Naive thymus-derived CD4-positive, alpha-beta T cell (primary cell): ENCODE results near the gene SCP2. TPM values are rescaled to one million over a fixed set of nuclear protein-coding genes. Genes with fewer than 3 reads are reported as not detected.

Experiments
- ATAC-seq: fragments of 150-1000 bp; cut with Tn5 transposase; 2 replicates; pipeline ENCODE4 v1.10.0; 2021; ENCODE audit warnings: mild to moderate bottlenecking, moderate library complexity
- CTCF ChIA-PET: fragments of 350-600 bp; sonication (Branson Sonifier 250); formaldehyde crosslinking; loops from one replicate; lab custom pipeline; 2021; ENCODE audit warnings: antibody characterized with exemption; lab: Charles Lee
- POLR2A ChIA-PET: fragments of 350-600 bp; sonication (Branson Sonifier 250); formaldehyde crosslinking; loops from one replicate; lab custom pipeline; 2021; ENCODE audit warnings: antibody characterized with exemption, inconsistent platforms; lab: Charles Lee
- DNase-seq, 9 donors: peaks; one replicate each; pipeline versions ENCODE4 v3.0.0 to v3.0.0-alpha.2; 2020 to 2022; ENCODE audit warnings: mixed read lengths in 1 of 9
- H3K27ac ChIP-seq: one replicate; pipeline ENCODE4 v1.7.0; 2013; ENCODE audit warnings: mild to moderate bottlenecking, low read depth, low read length, moderate library complexity
- H3K27me3 ChIP-seq, 2 donors: one replicate each; pipeline ENCODE4 v1.7.0; 2013; ENCODE audit warnings: low read length in 2 of 2, mild to moderate bottlenecking in 2 of 2, moderate library complexity in 2 of 2; ENCODE audit not compliant: control insufficient read depth in 2 of 2, insufficient read depth in 2 of 2
- H3K36me3 ChIP-seq, 3 experiments: 1 replicate in 2 of 3; 2 replicates in 1 of 3; pipeline ENCODE4 v1.7.0; 2013; ENCODE audit warnings: low read length in 3 of 3, mild to moderate bottlenecking in 3 of 3, moderate library complexity in 1 of 3; ENCODE audit not compliant: insufficient read depth in 3 of 3, control insufficient read depth in 2 of 3
- H3K4me1 ChIP-seq, 2 donors: one replicate each; pipeline ENCODE4 v1.7.0; 2013; ENCODE audit warnings: low read length in 2 of 2, mild to moderate bottlenecking in 2 of 2, moderate library complexity in 1 of 2; ENCODE audit not compliant: control insufficient read depth in 2 of 2, insufficient read depth in 2 of 2
- H3K4me3 ChIP-seq: 2 replicates; pipeline ENCODE4 v1.7.0; 2013; ENCODE audit warnings: mild to moderate bottlenecking, low read length
- H3K9me3 ChIP-seq, 3 experiments: 1 replicate in 2 of 3; 2 replicates in 1 of 3; pipeline ENCODE4 v1.7.0; 2013; ENCODE audit warnings: low read length in 3 of 3; ENCODE audit not compliant: control insufficient read depth in 2 of 3
- H3K27ac Mint-ChIP-seq, 9 donors: one replicate each; pipeline ENCODE4 v1.8.0; 2020 to 2022; ENCODE audit warnings: mixed read lengths in 9 of 9, mild to moderate bottlenecking in 8 of 9, moderate library complexity in 5 of 9, inconsistent platforms in 2 of 9
- H3K27me3 Mint-ChIP-seq, 5 donors: one replicate each; pipeline ENCODE4 v1.8.0; 2021 to 2022; ENCODE audit warnings: mixed read lengths in 5 of 5, mild to moderate bottlenecking in 1 of 5
- H3K36me3 Mint-ChIP-seq, 5 donors: one replicate each; pipeline ENCODE4 v1.8.0; 2020 to 2022; ENCODE audit warnings: mixed read lengths in 5 of 5, mild to moderate bottlenecking in 3 of 5, inconsistent platforms in 1 of 5
- H3K4me1 Mint-ChIP-seq, 7 donors: one replicate each; pipeline ENCODE4 v1.8.0; 2020 to 2022; ENCODE audit warnings: mixed read lengths in 7 of 7, mild to moderate bottlenecking in 3 of 7, inconsistent platforms in 1 of 7
- H3K4me3 Mint-ChIP-seq, 10 donors: one replicate each; pipeline ENCODE4 v1.8.0; 2020 to 2022; ENCODE audit warnings: mild to moderate bottlenecking in 10 of 10, mixed read lengths in 10 of 10, moderate library complexity in 6 of 10, inconsistent platforms in 2 of 10
- H3K9me3 Mint-ChIP-seq, 11 donors: one replicate each; pipeline ENCODE4 v1.8.0; 2020 to 2022; ENCODE audit warnings: mixed read lengths in 11 of 11, mild to moderate bottlenecking in 4 of 11, inconsistent platforms in 1 of 11, moderate library complexity in 1 of 11
- intact Hi-C, 2 donors: fragments of 100-400 bp; cut with micrococcal nuclease; formaldehyde crosslinking; loops; one replicate each; pipeline ENCODE4 v1.15.1; 2023
- polyA plus RNA-seq, 2 donors: library from polyadenylated mRNA; unstranded; fragments of 300-500 nt; fragmentation: Illumina TruSeq; gene quantifications; one replicate each; pipeline ENCODE4 v1.2.3, GENCODE V29; 2021
- total RNA-seq, 6 experiments: library from RNA in 5 of 6; stranded (reverse) in 5 of 6; gene quantifications; 1 replicate in 5 of 6; 2 replicates in 1 of 6; pipeline ENCODE4 v1.2.3 and lab custom pipeline; 2021 to 2026

The SCP2 gene
- total and polyA plus RNA-seq, 7 experiments from 2014 or later: 39.4 to 163 (median 69.6) TPM

GRCh38 chr1:52900402-52900801, 26.7 kb upstream of the SCP2 start:
- no peaks in the 10 kb centered on the region for H3K9me3 ChIP-seq
- no peaks in the 10 kb centered on the region for H3K27me3 ChIP-seq
- no peak overlapping the region for H3K4me3 ChIP-seq
- H3K27ac ChIP-seq: no peak overlapping the region
- no peak for DNase-seq
- no peaks in the 10 kb centered on the region for H3K4me1 ChIP-seq
- H3K4me3 Mint-ChIP-seq: no peak overlapping the region
- H3K36me3 Mint-ChIP-seq: peaks cover 0 to 20% (median under 1%) of the 10 kb centered on the region in 5 donors
- no peak for ATAC-seq
- H3K4me1 Mint-ChIP-seq: peaks cover 0 to 4% (median 0%) of the 10 kb centered on the region in 7 donors
- POLR2A ChIA-PET: interaction anchor here (0.7 kb wide), 1 partner anchor 395 kb away, joined by 4 read pairs; no protein-coding TSS in a partner anchor
- peak overlapping the region in 1 of 9 donors; percentile 59 for H3K27ac Mint-ChIP-seq
- no peaks in the 10 kb centered on the region for H3K9me3 Mint-ChIP-seq
- peaks cover 0 to 25% (median 0%) of the 10 kb centered on the region in 3 experiments for H3K36me3 ChIP-seq
- CTCF ChIA-PET: interaction anchor here (0.8 kb wide), 1 partner anchor 21 kb away, joined by 3 read pairs; no protein-coding TSS in a partner anchor
- H3K27me3 Mint-ChIP-seq: no peaks in the 10 kb centered on the region
- intact Hi-C loops: no loop called here

GRCh38 chr1:52901384-52901783, 25.7 kb upstream of the SCP2 start:
- no peak overlapping the region for H3K27ac Mint-ChIP-seq
- no peaks in the 10 kb centered on the region for H3K9me3 Mint-ChIP-seq
- no peak overlapping the region for H3K27ac ChIP-seq
- ChIA-PET POLR2A (no interaction called here), CTCF (interaction anchor here (0.6 to 1.5 kb wide), 3 partner anchors 10 to 1018 kb away, joined by 3 to 4 read pairs (median 3); no protein-coding TSS in a partner anchor)
- peaks cover 0 to 7% (median 0%) of the 10 kb centered on the region in 7 donors for H3K4me1 Mint-ChIP-seq
- no peak overlapping the region for H3K4me3 ChIP-seq
- ATAC-seq: no peak
- H3K27me3 ChIP-seq: no peaks in the 10 kb centered on the region
- H3K9me3 ChIP-seq: no peaks in the 10 kb centered on the region
- intact Hi-C loops: no loop called here
- H3K4me3 Mint-ChIP-seq: no peak overlapping the region
- DNase-seq: no peak
- no peaks in the 10 kb centered on the region for H3K27me3 Mint-ChIP-seq
- peaks cover 0 to 26% (median 0%) of the 10 kb centered on the region in 3 experiments for H3K36me3 ChIP-seq
- no peaks in the 10 kb centered on the region for H3K4me1 ChIP-seq
- H3K36me3 Mint-ChIP-seq: peaks cover 0 to 22% (median 6%) of the 10 kb centered on the region in 5 donors

GRCh38 chr1:52904208-52904926, 22.7 kb upstream of the SCP2 start:
- Histone ChIP-seq H3K27ac (no peak overlapping the region), H3K36me3 (peaks cover 0 to 25% (median 0%) of the 10 kb centered on the region in 3 experiments), H3K4me1 (no peaks in the 10 kb centered on the region), H3K4me3 (no peak overlapping the region), H3K27me3 (no peaks in the 10 kb centered on the region), H3K9me3 (no peaks in the 10 kb centered on the region)
- CTCF ChIA-PET: interaction anchor here (1.0 kb wide), 1 partner anchor 14 kb away, joined by 3 read pairs; no protein-coding TSS in a partner anchor
- Mint-ChIP-seq H3K4me1 (peaks cover 0 to 7% (median 0%) of the 10 kb centered on the region in 7 donors), H3K4me3 (no peak overlapping the region), H3K9me3 (no peaks in the 10 kb centered on the region), H3K36me3 (peaks cover 0 to 28% (median 0%) of the 10 kb centered on the region in 5 donors), H3K27me3 (no peaks in the 10 kb centered on the region), H3K27ac (peak overlapping the region in 1 of 9 donors; percentile 40)
- intact Hi-C loops: no loop called here
- POLR2A ChIA-PET: no interaction called here
- DNase-seq (no peak), ATAC-seq (no peak)

GRCh38 chr1:52904927-52905698, 22.0 kb upstream of the SCP2 start:
- POLR2A ChIA-PET: interaction anchor here (0.5 to 0.6 kb wide), 2 partner anchors 17 to 22 kb away, joined by 4 to 5 read pairs; no protein-coding TSS in a partner anchor
- Histone ChIP-seq H3K9me3 (no peaks in the 10 kb centered on the region), H3K4me1 (no peaks in the 10 kb centered on the region), H3K27ac (no peak overlapping the region), H3K4me3 (no peak overlapping the region), H3K36me3 (peaks cover 0 to 25% (median 0%) of the 10 kb centered on the region in 3 experiments), H3K27me3 (no peaks in the 10 kb centered on the region)
- peaks cover 0 to 7% (median 0%) of the 10 kb centered on the region in 7 donors for H3K4me1 Mint-ChIP-seq
- peaks cover 0 to 33% (median 5%) of the 10 kb centered on the region in 5 donors for H3K36me3 Mint-ChIP-seq
- peak overlapping the region in 2 of 9 donors; percentile 22 to 66 for H3K27ac Mint-ChIP-seq
- no peaks in the 10 kb centered on the region for H3K27me3 Mint-ChIP-seq
- intact Hi-C loops: loop anchor here (1.0 kb wide), 2 partner anchors 65 to 277 kb away; no protein-coding TSS in a partner anchor
- CTCF ChIA-PET: interaction anchor here (1.0 kb wide), 1 partner anchor 14 kb away, joined by 3 read pairs; no protein-coding TSS in a partner anchor
- no peaks in the 10 kb centered on the region for H3K9me3 Mint-ChIP-seq
- peak in 6 of 9 donors; percentile 25 to 36 (median 30) for DNase-seq
- ATAC-seq: peak; percentile 71
- H3K4me3 Mint-ChIP-seq: no peak overlapping the region

- Mint-ChIP-seq H3K27me3 (no peaks in the 10 kb centered on the region), H3K36me3 (peaks cover 0 to 37% (median 5%) of the 10 kb centered on the region in 5 donors), H3K27ac (no peak overlapping the region), H3K4me3 (no peak overlapping the region), H3K9me3 (no peaks in the 10 kb centered on the region), H3K4me1 (peaks cover 0 to 7% (median 0%) of the 10 kb centered on the region in 7 donors)
- ChIA-PET CTCF (no interaction called here), POLR2A (interaction anchor here (0.6 kb wide), 1 partner anchor 41 kb away, joined by 6 read pairs; no protein-coding TSS in a partner anchor)
- Histone ChIP-seq H3K4me3 (no peak overlapping the region), H3K36me3 (peaks cover 0 to 26% (median 0%) of the 10 kb centered on the region in 3 experiments), H3K4me1 (no peaks in the 10 kb centered on the region), H3K9me3 (no peaks in the 10 kb centered on the region), H3K27ac (no peak overlapping the region), H3K27me3 (no peaks in the 10 kb centered on the region)
- ATAC-seq (no peak), DNase-seq (no peak)
- intact Hi-C loops: no loop called here
Observed at GRCh38 chr1:52906135-52906603, 20.9 kb upstream of the SCP2 start.

GRCh38 chr1:52907068-52907811, 19.8 kb upstream of the SCP2 start:
- POLR2A ChIA-PET: no interaction called here
- peaks cover 0 to 37% (median 5%) of the 10 kb centered on the region in 5 donors for H3K36me3 Mint-ChIP-seq
- no peaks in the 10 kb centered on the region for H3K27me3 Mint-ChIP-seq
- H3K36me3 ChIP-seq: peaks cover 0 to 35% (median 0%) of the 10 kb centered on the region in 3 experiments
- CTCF ChIA-PET: interaction anchor here (0.7 kb wide), 1 partner anchor 15 kb away, joined by 3 read pairs; no protein-coding TSS in a partner anchor
- no peak overlapping the region for H3K27ac Mint-ChIP-seq
- no peak for DNase-seq
- no peak overlapping the region for H3K4me3 ChIP-seq
- H3K9me3 ChIP-seq: no peaks in the 10 kb centered on the region
- H3K4me1 Mint-ChIP-seq: peaks cover 0 to 7% (median 0%) of the 10 kb centered on the region in 7 donors
- H3K4me3 Mint-ChIP-seq: no peak overlapping the region
- ATAC-seq: no peak
- no peaks in the 10 kb centered on the region for H3K9me3 Mint-ChIP-seq
- H3K4me1 ChIP-seq: no peaks in the 10 kb centered on the region
- intact Hi-C loops: no loop called here
- no peak overlapping the region for H3K27ac ChIP-seq
- no peaks in the 10 kb centered on the region for H3K27me3 ChIP-seq
